GM18858 (cell line): ENCODE measurements around the gene KCTD16.

Experiments
- ATAC-seq: cut with Tn5 transposase; IDR thresholded peaks from one replicate; pipeline ENCODE4 v1.9.1; 2021; ENCODE audit not compliant: unreplicated experiment

The KCTD16 gene

GRCh38 chr5:144451187-144451973 lies 280.7 kb downstream of the KCTD16 start:
- no peak for ATAC-seq

- no peak for ATAC-seq
Observed at GRCh38 chr5:144453753-144454152, 283.1 kb downstream of the KCTD16 start.

GRCh38 chr5:144457160-144457559 lies 286.5 kb downstream of the KCTD16 start:
- ATAC-seq, result no peak

- no peak for ATAC-seq
Observed at GRCh38 chr5:144458216-144458615, 287.5 kb downstream of the KCTD16 start.

GRCh38 chr5:144460600-144460999 lies 289.9 kb downstream of the KCTD16 start:
- no peak for ATAC-seq

- ATAC-seq, result no peak
Observed at GRCh38 chr5:144462577-144462976, 291.9 kb downstream of the KCTD16 start.

- ATAC-seq, result no peak
Observed at GRCh38 chr5:144463481-144464223, 293.0 kb downstream of the KCTD16 start.

- no peak for ATAC-seq
Observed at GRCh38 chr5:144464306-144464705, 293.6 kb downstream of the KCTD16 start.

GRCh38 chr5:144465441-144465840 lies 294.8 kb downstream of the KCTD16 start:
- no peak for ATAC-seq

GRCh38 chr5:144467792-144468191 lies 297.1 kb downstream of the KCTD16 start:
- no peak for ATAC-seq

- no peak for ATAC-seq
Observed at GRCh38 chr5:144468571-144468970, 297.9 kb downstream of the KCTD16 start.

- no peak for ATAC-seq
Observed at GRCh38 chr5:144469106-144469505, 298.4 kb downstream of the KCTD16 start.

- ATAC-seq, result no peak
Observed at GRCh38 chr5:144472221-144472620, 301.5 kb downstream of the KCTD16 start.

GRCh38 chr5:144473650-144474049 lies 303.0 kb downstream of the KCTD16 start:
- ATAC-seq, result no peak

GRCh38 chr5:144478565-144478964 lies 307.9 kb downstream of the KCTD16 start:
- no peak for ATAC-seq

- ATAC-seq, result no peak
Observed at GRCh38 chr5:144481861-144482260, 311.2 kb downstream of the KCTD16 start.

- no peak for ATAC-seq
Observed at GRCh38 chr5:144484124-144484897, 313.6 kb downstream of the KCTD16 start.

- no peak for ATAC-seq
Observed at GRCh38 chr5:144485540-144485939, 314.9 kb downstream of the KCTD16 start.

GRCh38 chr5:144487207-144487606 lies 316.5 kb downstream of the KCTD16 start:
- ATAC-seq, result no peak

GRCh38 chr5:144487761-144488160 lies 317.1 kb downstream of the KCTD16 start:
- ATAC-seq, result no peak

GRCh38 chr5:144503123-144503522 lies 332.4 kb downstream of the KCTD16 start:
- ATAC-seq, result no peak
